Adrenal gland (tissue), 12 donors: ENCODE results near the gene TMEM270. TPM values are rescaled to one million over a fixed set of nuclear protein-coding genes. Genes with fewer than 3 reads are reported as not detected.

ENCODE experiments used
- DNase-seq, 7 donors: peaks; one replicate each; pipeline ENCODE4 v3.0.0-alpha.2; 2019 to 2020
- H3K27ac ChIP-seq, 5 donors: fragments of 200-600 bp; sonication (generic) in 4 of 5; 1 replicate in 3 of 5; 2 replicates in 2 of 5; pipeline versions ENCODE4 v1.5.1 to v1.8.0; 2016 to 2020; ENCODE audit warnings: mild to moderate bottlenecking in 1 of 5
- H3K27me3 ChIP-seq: fragments of 200-600 bp; 2 replicates; pipeline ENCODE4 v1.8.0; 2021
- H3K36me3 ChIP-seq, 2 donors: fragments of 200-600 bp; replicated peaks in 1 of 2; 1 replicate in 1 of 2; 2 replicates in 1 of 2; pipeline versions ENCODE4 v1.5.1 to v1.8.0; 2018 to 2022
- H3K4me1 ChIP-seq, 2 donors: fragments of 200-600 bp; replicated peaks in 1 of 2; 1 replicate in 1 of 2; 2 replicates in 1 of 2; pipeline versions ENCODE4 v1.5.1 to v1.8.0; 2018 to 2021
- H3K4me3 ChIP-seq, 4 donors: fragments of 200-600 bp; sonication (generic) in 3 of 4; one replicate each; pipeline ENCODE4 v1.5.1; 2016 to 2018
- H3K9me3 ChIP-seq, 3 donors: fragments of 200-600 bp; sonication (generic) in 1 of 3; replicated peaks in 1 of 3; 1 replicate in 2 of 3; 2 replicates in 1 of 3; pipeline versions ENCODE4 v1.5.1 to v1.8.0; 2016 to 2021
- CTCF ChIP-seq, 6 experiments: fragments of 450-650 bp in 4 of 6; fragments of 200-600 bp in 2 of 6; sonication (generic) in 1 of 6; IDR thresholded peaks; 1 replicate in 5 of 6; 2 replicates in 1 of 6; pipeline versions ENCODE4 v1.5.1 to v1.8.0; 2016 to 2021; ENCODE audit warnings: antibody characterized with exemption in 6 of 6, mild to moderate bottlenecking in 2 of 6, moderate library complexity in 1 of 6
- POLR2A ChIP-seq, 2 donors: fragments of 450-650 bp; IDR thresholded peaks; one replicate each; pipeline ENCODE4 v1.6.1; 2017; ENCODE audit warnings: antibody characterized with exemption in 2 of 2, mild to moderate bottlenecking in 2 of 2, moderate library complexity in 1 of 2
- WGBS, 4 donors: extraction: QIAGEN DNeasy Blood & Tissue Kit in 2 of 4; methylation state at CpG; one replicate each; pipeline versions ENCODE4 v1.1.5 to v1.1.7; 2013 to 2017; 5-methylcytosine and 5-hydroxymethylcytosine counted together
- intact Hi-C, 2 donors: fragments of 100-400 bp; cut with DNase I; formaldehyde crosslinking; loops; one replicate each; pipeline versions ENCODE4 v1.14.1 to v1.15.0; 2022 to 2023
- polyA plus RNA-seq, 3 donors: library from polyadenylated mRNA; stranded (reverse); fragments of 200-250 nt in 2 of 3; fragments of 350-450 nt in 1 of 3; fragmentation: Illumina TruSeq in 1 of 3; extraction: RNeasy Lipid Tissue Mini Kit (QIAGEN cat#74804) in 1 of 3; gene quantifications; one replicate each; pipeline ENCODE4 v1.2.3, GENCODE V29; 2013 to 2014
- total RNA-seq, 9 donors: library from RNA; depleted of rRNA in 4 of 9; stranded (reverse); fragments of >200 nt in 4 of 9; fragments of 120-200 nt in 1 of 9; fragmentation: NEBNext Ultra II Directional in 1 of 9; extraction: Animal tissue kit (Norgen Biotek cat#: 25700) in 1 of 9; gene quantifications; one replicate each; pipeline versions ENCODE4 v1.1.0 to v1.2.4, GENCODE V29; 2013 to 2023
- donor health status: healthy with polysubstance abuse.
- donor health status: Bipolar disorder and iron deficiency.
- donor health status: DM: yes; HTN: yes; CAD: no.
- donor health status: DM: no; HTN: no; CAD: no.
- donor health status: DM: no; HTN: no; CAD: no.
- donor health status: DM: yes; HTN: yes; CAD: no.

TMEM270 gene
- total and polyA plus RNA-seq, 12 donors: 0.20 to 0.56 TPM; not detected in 10

- whole genome bisulfite sequencing, 4 donors: 65 to 72% (median 68%) methylated on average over 9 to 22 of the region's 22 CpGs
- no peak overlapping the region for H3K27ac ChIP-seq
- H3K9me3 ChIP-seq: no peaks in the 10 kb centered on the region
- TF ChIP-seq CTCF (IDR thresholded peaks at IDR 0.05) (no peak), POLR2A (IDR thresholded peaks at IDR 0.05) (no peak)
- DNase-seq: no peak
- no peaks in the 10 kb centered on the region for H3K4me1 ChIP-seq
- H3K4me3 ChIP-seq: no peak overlapping the region
- no peaks in the 10 kb centered on the region for H3K27me3 ChIP-seq
- intact Hi-C loops: no loop called here
- H3K36me3 ChIP-seq: no peaks in the 10 kb centered on the region
These were observed 32.6 kb downstream of the TMEM270 start for GRCh38 chr7:73893342-73894101.

DNA sequence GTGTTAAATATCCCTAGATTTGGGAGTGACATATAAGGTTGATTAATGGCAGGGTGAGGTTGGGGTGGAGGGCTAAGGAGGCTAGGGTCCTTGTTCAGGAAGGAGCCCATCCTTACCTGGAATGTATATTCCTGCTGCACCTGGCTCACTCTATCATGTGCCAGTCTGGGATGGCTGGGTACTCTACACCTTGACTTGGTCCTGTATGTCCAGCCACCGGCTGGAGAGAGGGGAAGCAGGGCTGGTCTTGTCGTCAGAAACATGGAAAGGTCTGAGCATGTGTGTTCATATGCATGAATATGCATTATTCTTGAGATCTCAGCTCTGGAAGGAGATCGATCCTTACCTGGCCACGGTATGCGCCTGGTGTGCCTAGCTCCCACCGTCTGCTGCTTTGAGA lies 33.2 kb downstream of the TMEM270 start:
- Histone ChIP-seq H3K36me3 (no peaks in the 10 kb centered on the region), H3K27me3 (no peaks in the 10 kb centered on the region), H3K9me3 (no peaks in the 10 kb centered on the region), H3K27ac (peak overlapping the region in 1 of 5 donors; percentile 16), H3K4me3 (no peak overlapping the region), H3K4me1 (no peaks in the 10 kb centered on the region)
- no peak for DNase-seq
- 73 to 91% (median 84%) methylated on average over 6 of the region's 6 CpGs for WGBS, 4 donors
- intact Hi-C loops: no loop called here
- TF ChIP-seq CTCF (IDR thresholded peaks at IDR 0.05): no peak
- TF ChIP-seq POLR2A (IDR thresholded peaks at IDR 0.05): no peak

DNA sequence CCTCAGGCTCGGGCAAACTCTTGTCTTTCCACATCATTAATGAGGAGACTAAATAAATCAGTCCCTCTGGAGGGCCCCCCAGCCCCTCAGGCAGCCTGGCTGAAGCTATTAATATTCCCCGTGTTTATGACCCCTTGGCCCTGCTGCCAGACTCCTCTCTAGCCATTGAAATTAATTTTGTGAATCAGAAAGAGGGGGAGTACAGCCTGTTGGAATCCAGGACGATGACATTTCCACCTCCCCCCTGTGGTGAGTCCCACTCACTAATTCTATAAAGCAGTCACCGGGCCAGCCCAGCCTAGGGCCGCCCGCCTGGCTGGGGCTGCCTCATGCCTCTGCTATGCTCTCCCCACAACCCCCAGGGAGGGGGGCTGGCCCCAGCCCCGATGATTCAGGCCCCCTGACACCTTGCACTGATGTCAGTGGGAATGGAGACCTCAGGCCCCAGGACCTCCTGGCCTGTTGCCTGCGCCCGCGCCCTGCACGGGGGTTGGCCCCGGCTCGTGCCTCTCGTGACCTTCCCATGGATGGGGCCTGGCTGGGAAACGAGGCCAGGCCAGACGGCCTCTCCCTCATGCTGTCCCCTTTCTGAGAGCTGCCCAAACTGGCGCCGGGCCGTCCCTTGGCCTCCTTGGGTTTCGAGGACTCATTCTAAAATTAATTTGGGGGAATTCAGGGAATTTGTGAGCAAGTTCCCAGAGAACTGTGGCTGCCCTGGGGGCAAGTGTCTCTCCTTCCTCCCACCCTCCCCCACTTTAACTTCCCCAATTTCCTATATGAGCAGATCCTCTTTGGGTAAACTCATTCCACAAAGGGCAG lies 34.0 kb downstream of the TMEM270 start:
- Histone ChIP-seq H3K27ac (peak overlapping the region in 2 of 5 donors; percentile 3 to 16), H3K9me3 (no peaks in the 10 kb centered on the region), H3K4me3 (no peak overlapping the region), H3K4me1 (no peaks in the 10 kb centered on the region), H3K27me3 (no peaks in the 10 kb centered on the region), H3K36me3 (no peaks in the 10 kb centered on the region)
- intact Hi-C loops: no loop called here
- 59 to 71% (median 65%) methylated on average over 5 to 20 of the region's 20 CpGs for WGBS, 4 donors
- TF ChIP-seq POLR2A (IDR thresholded peaks at IDR 0.05) (no peak), CTCF (IDR thresholded peaks at IDR 0.05) (no peak)
- no peak for DNase-seq

GRCh38 chr7:73895626-73896025 lies 34.7 kb downstream of the TMEM270 start:
- no peak overlapping the region for H3K4me3 ChIP-seq
- H3K36me3 ChIP-seq: no peaks in the 10 kb centered on the region
- H3K9me3 ChIP-seq: no peaks in the 10 kb centered on the region
- TF ChIP-seq CTCF (IDR thresholded peaks at IDR 0.05) (no peak), POLR2A (IDR thresholded peaks at IDR 0.05) (no peak)
- WGBS, 4 donors: 77 to 91% (median 86%) methylated on average over 3 of the region's 3 CpGs
- H3K27me3 ChIP-seq: no peaks in the 10 kb centered on the region
- H3K27ac ChIP-seq: no peak overlapping the region
- intact Hi-C loops: no loop called here
- H3K4me1 ChIP-seq: no peaks in the 10 kb centered on the region
- no peak for DNase-seq
